HCT116 (cell line): ENCODE data around the gene ZNF76. TPM values are rescaled to one million over a fixed set of nuclear protein-coding genes. Genes with fewer than 3 reads are reported as not detected.

Experiments
- ATAC-seq: fragments of 200-7000 bp; cut with Tn5 transposase; 2 replicates; pipeline ENCODE4 v1.9.1; 2020; ENCODE audit warnings: mild to moderate bottlenecking, moderate library complexity
- BruUV-seq: library from RNA; stranded (reverse); fragments of 400-500 nt; replicated peaks from 2 replicates; lab custom pipeline; 2021; lab: Mats Ljungman, UMichigan
- CTCF ChIA-PET: fragments of 300-600 bp; sonication (Branson Sonifier 250); formaldehyde crosslinking; loops from one replicate; lab custom pipeline; 2021; ENCODE audit warnings: antibody characterized with exemption; lab: Charles Lee
- POLR2A ChIA-PET: fragments of 300-600, 350-600 bp; sonication (Branson Sonifier 250); formaldehyde crosslinking; loops from one replicate; lab custom pipeline; 2021; ENCODE audit warnings: antibody characterized with exemption; lab: Charles Lee
- RAD21 ChIA-PET, 2 experiments: fragments of 300-600 bp; sonication (Branson Sonifier 250); formaldehyde crosslinking; loops; one replicate each; lab custom pipeline; 2023; ENCODE audit warnings: low total read pairs in 2 of 2; ENCODE audit not compliant: uncharacterized antibody in 2 of 2, unreplicated experiment in 2 of 2, low non-redundant PET in 1 of 2; lab: Charles Lee
- DNase-seq: peaks from one replicate; pipeline ENCODE4 v3.0.0-alpha.2; 2010; ENCODE audit warnings: low read depth, low spot score
- H2AFZ ChIP-seq: fragments of 200-600 bp; shearing (Covaris generic), sonication (generic); 2 replicates; pipeline ENCODE4 v1.6.1; 2017; ENCODE audit warnings: low read depth, mixed run types, mixed read lengths, antibody characterized with exemption, low read length; ENCODE audit not compliant: poor library complexity, severe bottlenecking
- H3K27ac ChIP-seq: 2 replicates; pipeline ENCODE4 v1.5.1; 2012; ENCODE audit warnings: low read depth, low read length
- H3K27me3 ChIP-seq: fragments of 200-600 bp; sonication (generic); 2 replicates; pipeline ENCODE4 v1.6.1; 2016; ENCODE audit warnings: mixed run types, low read length, mixed read lengths; ENCODE audit not compliant: insufficient read depth
- H3K36me3 ChIP-seq, 2 experiments: fragments of 200-500 bp in 1 of 2; fragments of 200-600 bp in 1 of 2; sonication (Bioruptor generic) in 1 of 2; sonication (generic) in 1 of 2; 2 replicates each; pipeline versions ENCODE4 v1.5.1 to v1.6.1; 2014 to 2016; ENCODE audit warnings: low read length in 2 of 2, inconsistent platforms in 1 of 2, mixed read lengths in 1 of 2, mixed run types in 1 of 2; ENCODE audit not compliant: insufficient read depth in 2 of 2, control insufficient read depth in 1 of 2
- H3K4me1 ChIP-seq, 2 experiments: fragments of 200-600 bp in 1 of 2; sonication (generic) in 1 of 2; 2 replicates each; pipeline versions ENCODE4 v1.5.1 to v1.6.1; 2012 to 2017; ENCODE audit warnings: low read length in 2 of 2, inconsistent platforms in 1 of 2, mild to moderate bottlenecking in 1 of 2, mixed read lengths in 1 of 2, mixed run types in 1 of 2, moderate library complexity in 1 of 2; ENCODE audit not compliant: insufficient read depth in 2 of 2, control insufficient read depth in 1 of 2
- H3K4me2 ChIP-seq: fragments of 200-600 bp; sonication (generic); 2 replicates; pipeline ENCODE4 v1.6.1; 2017; ENCODE audit warnings: mixed run types, low read length, mixed read lengths
- H3K4me3 ChIP-seq, 2 experiments: fragments of 200-600 bp in 1 of 2; sonication (generic) in 1 of 2; replicated peaks in 1 of 2; 2 replicates each; pipeline ENCODE4 v1.5.1; 2011 to 2016; ENCODE audit warnings: low read length in 2 of 2, control low read depth in 1 of 2, low read depth in 1 of 2, mild to moderate bottlenecking in 1 of 2, mixed read lengths in 1 of 2, mixed run types in 1 of 2
- H3K79me2 ChIP-seq: fragments of 200-600 bp; sonication (generic); 2 replicates; pipeline ENCODE4 v1.6.1; 2017; ENCODE audit warnings: mild to moderate bottlenecking, mixed run types, low read length, moderate library complexity, mixed read lengths; ENCODE audit not compliant: insufficient read depth
- H3K9ac ChIP-seq: fragments of 200-600 bp; sonication (generic); 2 replicates; pipeline ENCODE4 v1.6.1; 2016; ENCODE audit warnings: low read length, mixed read lengths
- H3K9me2 ChIP-seq: fragments of 200-600 bp; sonication (generic), shearing (Covaris generic); 2 replicates; pipeline ENCODE4 v1.6.1; 2017; ENCODE audit warnings: mixed run types, mild to moderate bottlenecking, moderate library complexity; ENCODE audit not compliant: insufficient read depth
- H3K9me3 ChIP-seq, 2 experiments: fragments of 200-500 bp in 1 of 2; fragments of 200-600 bp in 1 of 2; sonication (Bioruptor generic) in 1 of 2; sonication (generic) in 1 of 2; 2 replicates each; pipeline ENCODE4 v1.6.1; 2014 to 2017; ENCODE audit warnings: low read length in 2 of 2, mixed read lengths in 2 of 2, inconsistent platforms in 1 of 2, low read depth in 1 of 2, mild to moderate bottlenecking in 1 of 2, mixed run types in 1 of 2, moderate library complexity in 1 of 2; ENCODE audit not compliant: control insufficient read depth in 1 of 2, insufficient read depth in 1 of 2
- H4K20me1 ChIP-seq: fragments of 200-600 bp; sonication (generic), shearing (Covaris generic); 2 replicates; pipeline ENCODE4 v1.6.1; 2017; ENCODE audit warnings: mixed run types, mild to moderate bottlenecking, moderate library complexity; ENCODE audit not compliant: insufficient read depth
- ATF3 ChIP-seq: IDR thresholded peaks from 2 replicates; pipeline ENCODE4 v1.6.1; 2012
- CBX3 ChIP-seq: IDR thresholded peaks from 2 replicates; pipeline ENCODE4 v1.6.1; 2012; ENCODE audit warnings: low read depth
- CTCF ChIP-seq, 3 experiments: fragments of 200-600 bp in 1 of 3; sonication (generic) in 1 of 3; IDR thresholded peaks in 2 of 3; conservative IDR thresholded peaks in 1 of 3; 2 replicates each; pipeline ENCODE4 v1.5.1; 2012 to 2017; ENCODE audit warnings: low read depth in 2 of 3, low read length in 2 of 3, antibody characterized with exemption in 1 of 3, borderline replicate concordance in 1 of 3, control low read depth in 1 of 3, mild to moderate bottlenecking in 1 of 3, mixed read lengths in 1 of 3, mixed run types in 1 of 3, moderate library complexity in 1 of 3; ENCODE audit not compliant: insufficient read depth in 1 of 3
- ELF1 ChIP-seq: IDR thresholded peaks from 2 replicates; pipeline ENCODE4 v1.6.1; 2012; ENCODE audit warnings: low read depth, borderline replicate concordance
- EZH2phosphoT487 ChIP-seq: fragments of 200-600 bp; IDR thresholded peaks from 2 replicates; pipeline ENCODE4 v1.6.1; 2018; ENCODE audit warnings: antibody characterized with exemption, borderline replicate concordance
- MAX ChIP-seq: IDR thresholded peaks from 2 replicates; pipeline ENCODE4 v1.6.1; 2012
- POLR2A ChIP-seq: IDR thresholded peaks from 2 replicates; pipeline ENCODE4 v1.7.0; 2011; ENCODE audit warnings: borderline replicate concordance; ENCODE audit not compliant: insufficient read depth, insufficient read length; ENCODE audit errors: extremely low read depth
- POLR2AphosphoS5 ChIP-seq: IDR thresholded peaks from 2 replicates; pipeline ENCODE4 v1.6.1; 2011; ENCODE audit warnings: mild to moderate bottlenecking, low read depth, low read length, moderate library complexity
- RAD21 ChIP-seq: IDR thresholded peaks from 2 replicates; pipeline ENCODE4 v1.6.1; 2012; ENCODE audit warnings: low read depth, mild to moderate bottlenecking
- SIN3A ChIP-seq: IDR thresholded peaks from 2 replicates; pipeline ENCODE4 v1.6.1; 2012; ENCODE audit warnings: low read depth
- TCF7L2 ChIP-seq: IDR thresholded peaks from 2 replicates; pipeline ENCODE4 v1.7.0; 2011; ENCODE audit warnings: borderline replicate concordance, inconsistent platforms; ENCODE audit not compliant: insufficient read depth, insufficient read length; ENCODE audit errors: extremely low read depth
- ZBTB33 ChIP-seq: IDR thresholded peaks from 2 replicates; pipeline ENCODE4 v1.6.1; 2011; ENCODE audit warnings: mild to moderate bottlenecking, low read length, moderate library complexity; ENCODE audit not compliant: insufficient replicate concordance; ENCODE audit errors: extremely low read depth
- ZFX ChIP-seq: fragments of 450-650 bp; IDR thresholded peaks from 2 replicates; pipeline ENCODE4 v1.6.1; 2017
- ZNF274 ChIP-seq: fragments of 200-500 bp; sonication (Bioruptor generic); IDR thresholded peaks from 2 replicates; pipeline ENCODE4 v1.6.1; 2014; ENCODE audit warnings: mild to moderate bottlenecking, low read depth, low read length, inconsistent platforms
- intact Hi-C: fragments of 100-400 bp; cut with micrococcal nuclease; formaldehyde crosslinking; loops from 2 replicates; pipeline ENCODE4 v1.10.0; 2022
- total RNA-seq: library from RNA; stranded (reverse); gene quantifications from one replicate; pipeline ENCODE4 v1.2.1, GENCODE V29; 2021; ENCODE audit not compliant: unreplicated experiment

The ZNF76 gene
- total RNA-seq, 1 experiment from 2014 or later = 47.5 TPM

- no peak for ATAC-seq
Observed at GRCh38 chr6:35319346-35320030, 60.0 kb downstream of the ZNF76 start.

More at GRCh38 chr6:35319346-35320030, 60.0 kb downstream of the ZNF76 start:
- Histone ChIP-seq H3K4me2 (no peak overlapping the region), H3K79me2 (no peaks in the 10 kb centered on the region), H2AFZ (no peak overlapping the region), H3K4me3 (no peak overlapping the region), H3K27me3 (no peaks in the 10 kb centered on the region), H3K9ac (no peak overlapping the region), H3K36me3 (peaks cover 10 to 11% of the 10 kb centered on the region in 2 experiments; a peak in 2 of 4 replicates), H3K27ac (no peak overlapping the region), H4K20me1 (no peaks in the 10 kb centered on the region), H3K9me3 (no peaks in the 10 kb centered on the region), H3K9me2 (no peaks in the 10 kb centered on the region), H3K4me1 (no peaks in the 10 kb centered on the region)
- no peak for DNase-seq
- intact Hi-C loops = no loop called here
- no peak for TF ChIP-seq POLR2AphosphoS5
- no peak for TF ChIP-seq RAD21
- TF ChIP-seq ELF1 = no peak
- TF ChIP-seq EZH2phosphoT487 = no peak
- no peak for TF ChIP-seq TCF7L2
- TF ChIP-seq CTCF (IDR thresholded peaks at IDR 0.05 in 2 of 3, conservative IDR thresholded peaks at IDR 0.05 in 1 of 3; ENCODE audit: borderline replicate concordance in 1 of 3, insufficient read depth in 1 of 3, low read depth in 2 of 3, low read length in 2 of 3) = no peak
- TF ChIP-seq MAX = no peak
- TF ChIP-seq ZBTB33 = no peak
- TF ChIP-seq ATF3 = no peak
- TF ChIP-seq POLR2A = no peak
- TF ChIP-seq SIN3A = no peak
- TF ChIP-seq ZFX = no peak
- no peak for TF ChIP-seq ZNF274
- no peak for TF ChIP-seq CBX3
- BruUV-seq = no TSS peak
- ChIA-PET CTCF (no interaction called here), RAD21 (no interaction called here), POLR2A (no interaction called here)
